ENCODE data around the gene SERPING1. TPM values are rescaled to one million over a fixed set of nuclear protein-coding genes. Genes with fewer than 3 reads are reported as not detected.

The SERPING1 gene
- polyA plus RNA-seq (2013, experiment 1 of 2): 68.6 TPM
- 63.1 TPM for polyA plus RNA-seq (2013, experiment 2 of 2)

- Histone ChIP-seq H3K23ac (ENCODE audit: low read length in 2 of 2) (no peak within 1 kb of the TSS), H3K4me3 (ENCODE audit: insufficient read depth in 1 of 2, low read depth in 1 of 2, low read length in 2 of 2) (peak within 1 kb of the TSS; percentile 60 to 90), H3K4ac (ENCODE audit: low read depth in 1 of 2, low read length in 2 of 2) (peak within 1 kb of the TSS; percentile 56 to 86), H3K27ac (ENCODE audit: low read length, poor library complexity, severe bottlenecking) (peak within 1 kb of the TSS; percentile 25), H2AK5ac (ENCODE audit: low read length, severe bottlenecking) (no peak within 1 kb of the TSS), H2AFZ (ENCODE audit: low read depth, low read length) (peak within 1 kb of the TSS; percentile 5), H3K14ac (ENCODE audit: low read length in 2 of 2) (peak within 1 kb of the TSS in 1 of 2 experiments; percentile 73), H3K79me1 (replicated peaks; ENCODE audit: low read length, poor library complexity, severe bottlenecking) (peaks cover 1% of the 10 kb centered on the region), H3K27me3 (ENCODE audit: control insufficient read depth in 1 of 2, insufficient read depth in 1 of 2, low read length in 2 of 2) (peaks cover 0 to 17% of the 10 kb centered on the region in 2 experiments), H3K9me3 (ENCODE audit: control insufficient read depth, low read length) (no peaks in the 10 kb centered on the region), H2BK5ac (ENCODE audit: low read depth, low read length, poor library complexity, severe bottlenecking) (no peak within 1 kb of the TSS), H4K8ac (ENCODE audit: low read length) (peak within 1 kb of the TSS; percentile 97), H4K91ac (ENCODE audit: low read length) (peak within 1 kb of the TSS; percentile 57), H3K4me2 (ENCODE audit: low read length, poor library complexity, severe bottlenecking) (peak within 1 kb of the TSS; percentile 89), H2BK12ac (ENCODE audit: low read length in 2 of 2) (peak within 1 kb of the TSS; percentile 45 to 65), H2BK120ac (ENCODE audit: low read depth, low read length) (peak within 1 kb of the TSS; percentile 81), H3K18ac (ENCODE audit: low read depth in 1 of 2, low read length in 2 of 2) (peak within 1 kb of the TSS; percentile 50 to 86), H2BK15ac (ENCODE audit: low read depth, poor library complexity, severe bottlenecking) (peak within 1 kb of the TSS; percentile 94), H3K36me3 (ENCODE audit: control insufficient read depth in 1 of 2, insufficient read depth in 2 of 2, low read depth in 1 of 2, low read length in 2 of 2) (peaks cover 3 to 19% of the 10 kb centered on the region in 2 experiments), H3K9ac (ENCODE audit: low read length) (peak within 1 kb of the TSS; percentile 89), H3K4me1 (ENCODE audit: control insufficient read depth, insufficient read depth, low read depth, low read length) (peaks cover 8% of the 10 kb centered on the region)
- DNase-seq: no peak
- 40% methylated on average over 3 of the region's 10 CpGs for WGBS
Observed at GRCh38 chr11:57597461-57597915, at the start of gene SERPING1. Gene SERPING1, plus strand, starts transcription at chr11:57597685. Its CDS starts 586 bp downstream, at chr11:57598271.

DNA sequence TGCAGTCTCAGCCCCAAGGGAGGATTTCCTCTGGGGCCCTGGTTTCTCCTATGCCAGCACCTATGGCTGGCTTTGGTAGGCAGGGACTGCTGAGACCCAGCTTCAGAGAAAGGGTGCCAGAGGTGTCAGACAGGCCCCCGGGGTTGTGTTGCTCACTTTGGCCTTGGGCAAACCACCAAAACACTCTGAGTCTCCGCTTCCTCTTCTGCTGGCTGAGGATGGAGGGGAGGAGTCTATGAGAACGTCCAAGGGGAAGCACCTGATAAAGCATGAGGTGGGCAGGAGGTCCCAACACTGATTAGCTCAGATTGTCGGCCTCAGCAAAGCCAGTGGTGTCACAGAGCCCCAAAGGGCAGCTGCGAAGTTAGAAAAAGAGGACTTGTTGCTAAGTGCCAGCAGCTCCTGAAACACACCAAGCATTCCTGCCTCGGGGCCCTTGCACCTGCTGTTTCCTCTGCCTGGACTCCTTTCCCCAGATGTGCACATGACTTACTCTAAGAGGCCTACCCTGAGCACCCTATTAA, 49.6 kb upstream of the SERPING1 start:
- Histone ChIP-seq H3K27ac (ENCODE audit: low read length, poor library complexity, severe bottlenecking) (no peak overlapping the region), H3K79me1 (replicated peaks; ENCODE audit: low read length, poor library complexity, severe bottlenecking) (no peaks in the 10 kb centered on the region), H3K14ac (ENCODE audit: low read length in 2 of 2) (no peak overlapping the region), H3K36me3 (ENCODE audit: control insufficient read depth in 1 of 2, insufficient read depth in 2 of 2, low read depth in 1 of 2, low read length in 2 of 2) (peaks cover 27 to 58% of the 10 kb centered on the region in 2 experiments), H3K4me3 (ENCODE audit: insufficient read depth in 1 of 2, low read depth in 1 of 2, low read length in 2 of 2) (no peak overlapping the region), H4K91ac (ENCODE audit: low read length) (no peak overlapping the region), H2BK5ac (ENCODE audit: low read depth, low read length, poor library complexity, severe bottlenecking) (no peak overlapping the region), H2AK5ac (ENCODE audit: low read length, severe bottlenecking) (no peak overlapping the region), H3K18ac (ENCODE audit: low read depth in 1 of 2, low read length in 2 of 2) (no peak overlapping the region), H2AFZ (ENCODE audit: low read depth, low read length) (no peak overlapping the region), H2BK12ac (ENCODE audit: low read length in 2 of 2) (no peak overlapping the region), H4K8ac (ENCODE audit: low read length) (no peak overlapping the region), H3K4ac (ENCODE audit: low read depth in 1 of 2, low read length in 2 of 2) (no peak overlapping the region), H3K23ac (ENCODE audit: low read length in 2 of 2) (no peak overlapping the region), H3K4me1 (ENCODE audit: control insufficient read depth, insufficient read depth, low read depth, low read length) (peaks cover 2% of the 10 kb centered on the region), H3K9me3 (ENCODE audit: control insufficient read depth, low read length) (no peaks in the 10 kb centered on the region), H3K27me3 (ENCODE audit: control insufficient read depth in 1 of 2, insufficient read depth in 1 of 2, low read length in 2 of 2) (peaks cover 2 to 9% of the 10 kb centered on the region in 2 experiments), H2BK15ac (ENCODE audit: low read depth, poor library complexity, severe bottlenecking) (no peak overlapping the region), H3K9ac (ENCODE audit: low read length) (peak overlapping the region; percentile 43), H3K4me2 (ENCODE audit: low read length, poor library complexity, severe bottlenecking) (no peak overlapping the region), H2BK120ac (ENCODE audit: low read depth, low read length) (no peak overlapping the region)
- 88% methylated on average over 6 of the region's 6 CpGs for WGBS
- no peak for DNase-seq

DNA sequence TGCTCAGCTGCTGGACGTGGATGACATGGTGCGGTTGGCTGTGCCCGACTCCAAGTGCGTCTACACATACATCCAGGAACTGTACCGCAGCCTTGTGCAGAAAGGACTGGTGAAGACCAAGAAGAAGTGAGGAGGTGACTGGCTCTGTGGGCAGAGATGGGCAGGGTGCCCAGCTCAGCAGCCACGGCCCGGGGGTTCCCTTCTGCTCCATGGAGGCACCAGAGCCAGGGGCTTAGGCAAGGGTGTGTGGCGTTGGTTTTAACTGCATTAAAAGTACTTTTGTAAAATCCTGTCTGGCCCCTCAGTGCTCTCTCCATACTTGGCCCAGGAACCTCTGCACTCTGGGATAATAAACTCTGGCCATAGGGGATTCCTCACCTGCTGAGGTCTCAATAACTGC, 47.5 kb upstream of the SERPING1 start:
- H3K27me3 ChIP-seq (ENCODE audit: control insufficient read depth in 1 of 2, insufficient read depth in 1 of 2, low read length in 2 of 2): no peaks in the 10 kb centered on the region
- H3K14ac ChIP-seq (ENCODE audit: low read length in 2 of 2): no peak overlapping the region
- no peaks in the 10 kb centered on the region for H3K9me3 ChIP-seq (ENCODE audit: control insufficient read depth, low read length)
- H2AFZ ChIP-seq (ENCODE audit: low read depth, low read length): no peak overlapping the region
- peaks cover 44 to 79% of the 10 kb centered on the region in 2 experiments for H3K36me3 ChIP-seq (ENCODE audit: control insufficient read depth in 1 of 2, insufficient read depth in 2 of 2, low read depth in 1 of 2, low read length in 2 of 2)
- H3K9ac ChIP-seq (ENCODE audit: low read length): no peak overlapping the region
- H3K4me3 ChIP-seq (ENCODE audit: insufficient read depth in 1 of 2, low read depth in 1 of 2, low read length in 2 of 2): no peak overlapping the region
- H2AK5ac ChIP-seq (ENCODE audit: low read length, severe bottlenecking): no peak overlapping the region
- H2BK120ac ChIP-seq (ENCODE audit: low read depth, low read length): no peak overlapping the region
- H3K27ac ChIP-seq (ENCODE audit: low read length, poor library complexity, severe bottlenecking): no peak overlapping the region
- no peak overlapping the region for H3K23ac ChIP-seq (ENCODE audit: low read length in 2 of 2)
- no peak for DNase-seq
- no peak overlapping the region for H3K18ac ChIP-seq (ENCODE audit: low read depth in 1 of 2, low read length in 2 of 2)
- H3K4ac ChIP-seq (ENCODE audit: low read depth in 1 of 2, low read length in 2 of 2): no peak overlapping the region
- H2BK15ac ChIP-seq (ENCODE audit: low read depth, poor library complexity, severe bottlenecking): no peak overlapping the region
- WGBS: 95% methylated on average over 8 of the region's 8 CpGs
- H3K79me1 ChIP-seq (replicated peaks; ENCODE audit: low read length, poor library complexity, severe bottlenecking): no peaks in the 10 kb centered on the region
- H3K4me2 ChIP-seq (ENCODE audit: low read length, poor library complexity, severe bottlenecking): no peak overlapping the region
- H2BK5ac ChIP-seq (ENCODE audit: low read depth, low read length, poor library complexity, severe bottlenecking): no peak overlapping the region
- H4K8ac ChIP-seq (ENCODE audit: low read length): no peak overlapping the region
- peaks cover 2% of the 10 kb centered on the region for H3K4me1 ChIP-seq (ENCODE audit: control insufficient read depth, insufficient read depth, low read depth, low read length)
- H4K91ac ChIP-seq (ENCODE audit: low read length): no peak overlapping the region
- H2BK12ac ChIP-seq (ENCODE audit: low read length in 2 of 2): no peak overlapping the region

DNA sequence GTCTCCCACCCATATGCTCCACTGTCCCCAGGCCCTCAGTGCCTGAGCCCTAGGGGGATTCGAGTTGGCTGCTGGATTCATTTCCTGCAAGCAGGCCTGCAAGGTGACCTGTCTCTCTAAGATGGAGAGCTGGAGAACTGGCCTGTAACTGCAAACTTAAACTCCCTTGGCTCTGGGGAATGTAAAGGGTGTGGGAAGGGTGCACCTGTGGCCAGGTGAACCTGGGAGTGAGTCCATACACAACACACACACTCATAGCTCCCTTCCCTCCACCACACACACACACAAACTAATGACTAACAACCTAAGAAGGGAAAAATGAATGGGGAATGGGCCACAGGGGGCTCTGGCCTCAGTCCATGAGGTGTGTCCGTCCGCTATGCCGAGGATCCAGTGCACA, 45.5 kb upstream of the SERPING1 start:
- H3K4me1 ChIP-seq (ENCODE audit: control insufficient read depth, insufficient read depth, low read depth, low read length): peaks cover 2% of the 10 kb centered on the region
- H3K23ac ChIP-seq (ENCODE audit: low read length in 2 of 2): no peak overlapping the region
- H3K4me2 ChIP-seq (ENCODE audit: low read length, poor library complexity, severe bottlenecking): no peak overlapping the region
- H3K27ac ChIP-seq (ENCODE audit: low read length, poor library complexity, severe bottlenecking): no peak overlapping the region
- no peak overlapping the region for H4K8ac ChIP-seq (ENCODE audit: low read length)
- peaks cover 51 to 92% of the 10 kb centered on the region in 2 experiments for H3K36me3 ChIP-seq (ENCODE audit: control insufficient read depth in 1 of 2, insufficient read depth in 2 of 2, low read depth in 1 of 2, low read length in 2 of 2)
- no peak overlapping the region for H3K4ac ChIP-seq (ENCODE audit: low read depth in 1 of 2, low read length in 2 of 2)
- no peak overlapping the region for H3K4me3 ChIP-seq (ENCODE audit: insufficient read depth in 1 of 2, low read depth in 1 of 2, low read length in 2 of 2)
- DNase-seq: no peak
- 94% methylated on average over 4 of the region's 4 CpGs for WGBS
- H3K27me3 ChIP-seq (ENCODE audit: control insufficient read depth in 1 of 2, insufficient read depth in 1 of 2, low read length in 2 of 2): no peaks in the 10 kb centered on the region
- H2BK12ac ChIP-seq (ENCODE audit: low read length in 2 of 2): no peak overlapping the region
- no peak overlapping the region for H2BK15ac ChIP-seq (ENCODE audit: low read depth, poor library complexity, severe bottlenecking)
- H3K9me3 ChIP-seq (ENCODE audit: control insufficient read depth, low read length): no peaks in the 10 kb centered on the region
- H2BK120ac ChIP-seq (ENCODE audit: low read depth, low read length): no peak overlapping the region
- H3K14ac ChIP-seq (ENCODE audit: low read length in 2 of 2): no peak overlapping the region
- H4K91ac ChIP-seq (ENCODE audit: low read length): no peak overlapping the region
- H3K18ac ChIP-seq (ENCODE audit: low read depth in 1 of 2, low read length in 2 of 2): no peak overlapping the region
- no peaks in the 10 kb centered on the region for H3K79me1 ChIP-seq (replicated peaks; ENCODE audit: low read length, poor library complexity, severe bottlenecking)
- H2BK5ac ChIP-seq (ENCODE audit: low read depth, low read length, poor library complexity, severe bottlenecking): no peak overlapping the region
- no peak overlapping the region for H2AFZ ChIP-seq (ENCODE audit: low read depth, low read length)
- no peak overlapping the region for H2AK5ac ChIP-seq (ENCODE audit: low read length, severe bottlenecking)
- no peak overlapping the region for H3K9ac ChIP-seq (ENCODE audit: low read length)
